IMR-90 (cell line): ENCODE data around the gene TXK. TPM values are rescaled to one million over a fixed set of nuclear protein-coding genes. Genes with fewer than 3 reads are reported as not detected.

Source experiments
- ATAC-seq: fragments of 200-7000 bp; cut with Tn5 transposase; 2 replicates; pipeline ENCODE4 v1.9.1; 2020; ENCODE audit warnings: low read depth, mild to moderate bottlenecking, moderate library complexity
- BruUV-seq: library from RNA; stranded (reverse); fragments of 400-500 nt; replicated peaks from 2 replicates; lab custom pipeline; 2021; lab: Mats Ljungman, UMichigan
- CTCF ChIA-PET: fragments of 300-600 bp; formaldehyde crosslinking; extraction: SDS; loops from one replicate; lab custom pipeline; 2021; ENCODE audit warnings: antibody characterized with exemption; lab: Yijun Ruan, JAX
- POLR2A ChIA-PET: fragments of 300-600 bp; sonication (Branson Sonifier 250); formaldehyde crosslinking; loops from one replicate; lab custom pipeline; 2022; ENCODE audit warnings: antibody characterized with exemption; ENCODE audit not compliant: unreplicated experiment; lab: Charles Lee
- DNase-seq: peaks from one replicate; pipeline ENCODE4 v3.0.0; 2013
- H2AFZ ChIP-seq: replicated peaks from 2 replicates; pipeline ENCODE3; 2013; ENCODE audit warnings: low read length, mild to moderate bottlenecking; ENCODE audit not compliant: poor library complexity
- H2AK5ac ChIP-seq: 2 replicates; pipeline ENCODE4 v1.6.1; 2013; ENCODE audit warnings: low read depth, low read length, inconsistent platforms
- H2AK9ac ChIP-seq: replicated peaks from 2 replicates; pipeline ENCODE3; 2013; ENCODE audit warnings: mild to moderate bottlenecking, low read depth, low read length, moderate library complexity; ENCODE audit not compliant: poor library complexity
- H2BK120ac ChIP-seq: 2 replicates; pipeline ENCODE4 v1.6.1; 2013; ENCODE audit warnings: low read depth, low read length, inconsistent platforms
- H2BK15ac ChIP-seq: 3 replicates; pipeline ENCODE4 v1.6.1; 2013; ENCODE audit warnings: low read depth, low read length, inconsistent platforms
- H2BK20ac ChIP-seq: 2 replicates; pipeline ENCODE4 v1.6.1; 2013; ENCODE audit warnings: low read depth, mild to moderate bottlenecking, inconsistent platforms, low read length, moderate library complexity
- H2BK5ac ChIP-seq: 2 replicates; pipeline ENCODE4 v1.6.1; 2013; ENCODE audit warnings: mild to moderate bottlenecking, low read depth, low read length, inconsistent platforms; ENCODE audit not compliant: poor library complexity, severe bottlenecking
- H3K14ac ChIP-seq: replicated peaks from 2 replicates; pipeline ENCODE4 v1.6.1; 2013; ENCODE audit warnings: low read depth, low read length, inconsistent platforms
- H3K18ac ChIP-seq: 2 replicates; pipeline ENCODE4 v1.6.1; 2013; ENCODE audit warnings: low read depth, low read length, control low read depth
- H3K23ac ChIP-seq: 2 replicates; pipeline ENCODE4 v1.6.1; 2013; ENCODE audit warnings: low read depth, low read length, inconsistent platforms
- H3K27ac ChIP-seq: 2 replicates; pipeline ENCODE4 v1.5.1; 2013; ENCODE audit warnings: mild to moderate bottlenecking, control low read depth, low read length; ENCODE audit not compliant: insufficient read depth
- H3K27me3 ChIP-seq: 2 replicates; pipeline ENCODE4 v1.6.1; 2013; ENCODE audit warnings: low read length; ENCODE audit not compliant: control insufficient read depth, insufficient read depth
- H3K36me3 ChIP-seq: 2 replicates; pipeline ENCODE4 v1.6.1; 2013; ENCODE audit warnings: low read length, mixed read lengths; ENCODE audit not compliant: control insufficient read depth, insufficient read depth
- H3K4ac ChIP-seq: 2 replicates; pipeline ENCODE4 v1.6.1; 2013; ENCODE audit warnings: low read depth, low read length, inconsistent platforms
- H3K4me1 ChIP-seq: 2 replicates; pipeline ENCODE4 v1.6.1; 2013; ENCODE audit warnings: low read length, mixed read lengths; ENCODE audit not compliant: control insufficient read depth, insufficient read depth
- H3K4me2 ChIP-seq: 2 replicates; pipeline ENCODE4 v1.6.1; 2013; ENCODE audit warnings: low read depth, mild to moderate bottlenecking, control low read depth, low read length, moderate library complexity
- H3K4me3 ChIP-seq: 2 replicates; pipeline ENCODE4 v1.5.1; 2013; ENCODE audit warnings: low read depth, mild to moderate bottlenecking, control low read depth, low read length, moderate library complexity; ENCODE audit not compliant: insufficient read depth
- H3K56ac ChIP-seq: 2 replicates; pipeline ENCODE4 v1.6.1; 2013; ENCODE audit warnings: low read length, inconsistent platforms; ENCODE audit not compliant: insufficient read depth; ENCODE audit errors: extremely low read depth
- H3K79me1 ChIP-seq, 2 experiments: 2 replicates each; pipeline ENCODE4 v1.6.1; 2013; ENCODE audit warnings: low read length in 2 of 2, inconsistent platforms in 1 of 2, low read depth in 1 of 2
- H3K9ac ChIP-seq: 2 replicates; pipeline ENCODE4 v1.6.1; 2013; ENCODE audit warnings: low read depth, low read length, control low read depth
- H3K9me1 ChIP-seq: 2 replicates; pipeline ENCODE4 v1.6.1; 2013; ENCODE audit warnings: low read length, inconsistent platforms; ENCODE audit not compliant: insufficient read depth
- H3K9me3 ChIP-seq: 2 replicates; pipeline ENCODE4 v1.6.1; 2013; ENCODE audit warnings: low read length; ENCODE audit not compliant: control insufficient read depth, insufficient read depth
- H4K20me1 ChIP-seq: 2 replicates; pipeline ENCODE4 v1.6.1; 2013; ENCODE audit warnings: low read length, inconsistent platforms; ENCODE audit not compliant: insufficient read depth
- H4K5ac ChIP-seq: 2 replicates; pipeline ENCODE4 v1.6.1; 2013; ENCODE audit warnings: mild to moderate bottlenecking, low read depth, low read length, control low read depth
- H4K8ac ChIP-seq, 2 experiments: 2 replicates each; pipeline ENCODE4 v1.6.1; 2013; ENCODE audit warnings: low read depth in 2 of 2, low read length in 2 of 2, control low read depth in 1 of 2, inconsistent platforms in 1 of 2
- H4K91ac ChIP-seq: 2 replicates; pipeline ENCODE4 v1.6.1; 2013; ENCODE audit warnings: low read depth, low read length, inconsistent platforms; ENCODE audit not compliant: insufficient read depth
- BHLHE40 ChIP-seq: fragments of 150-350 bp; IDR thresholded peaks from 2 replicates; pipeline ENCODE4 v1.6.1; 2016; ENCODE audit warnings: mild to moderate bottlenecking, low read depth, low read length
- ELK1 ChIP-seq: fragments of 150-350 bp; IDR thresholded peaks from 2 replicates; pipeline ENCODE4 v1.6.1; 2016; ENCODE audit warnings: low read depth, mild to moderate bottlenecking, low read length, moderate library complexity, borderline replicate concordance
- MAFK ChIP-seq: IDR thresholded peaks from 2 replicates; pipeline ENCODE4 v1.6.1; 2012; ENCODE audit warnings: low read depth, low read length, improper control_type of control experiment
- MAZ ChIP-seq: IDR thresholded peaks from 2 replicates; pipeline ENCODE4 v1.6.1; 2012; ENCODE audit warnings: low read depth, mild to moderate bottlenecking, low read length, improper control_type of control experiment, moderate library complexity, borderline replicate concordance
- MXI1 ChIP-seq: IDR thresholded peaks from 2 replicates; pipeline ENCODE4 v1.6.1; 2012; ENCODE audit warnings: low read depth, mild to moderate bottlenecking, low read length, moderate library complexity, borderline replicate concordance
- NFE2L2 ChIP-seq: fragments of 150-350 bp; IDR thresholded peaks from 2 replicates; pipeline ENCODE4 v1.6.1; 2016; ENCODE audit warnings: low read depth, mild to moderate bottlenecking, low read length
- POLR2A ChIP-seq: IDR thresholded peaks from 2 replicates; pipeline ENCODE4 v1.6.1; 2012; ENCODE audit warnings: mild to moderate bottlenecking, low read depth, low read length
- RAD21 ChIP-seq: IDR thresholded peaks from 2 replicates; pipeline ENCODE4 v1.6.1; 2012; ENCODE audit warnings: low read length, improper control_type of control experiment
- RFX5 ChIP-seq: IDR thresholded peaks from 2 replicates; pipeline ENCODE4 v1.8.0; 2012; ENCODE audit warnings: low read depth, mild to moderate bottlenecking, low read length, moderate library complexity
- SMC3 ChIP-seq: fragments of 150-350 bp; IDR thresholded peaks from 2 replicates; pipeline ENCODE4 v1.6.1; 2016; ENCODE audit warnings: low read depth, mild to moderate bottlenecking, antibody characterized with exemption, low read length, moderate library complexity
- WGBS, 2 experiments: methylation state at CpG; one replicate each; pipeline versions ENCODE4 v1.1.5 to v1.1.7; 2013; ENCODE audit warnings: missing lambda C conversion rate in 2 of 2; ENCODE audit not compliant: insufficient read length in 1 of 2; ENCODE audit errors: extremely low coverage in 2 of 2; 5-methylcytosine and 5-hydroxymethylcytosine counted together
- dilution Hi-C: fragments of 300-500 bp; cut with HindIII; formaldehyde crosslinking; loops from one replicate; pipeline ENCODE4 v1.14.3; 2018; ENCODE audit warnings: low sequenced_read_pairs; ENCODE audit not compliant: unreplicated experiment
- in situ Hi-C: fragments of 300-500 bp; cut with MboI; formaldehyde crosslinking; loops from 3 replicates; pipeline ENCODE4 v1.14.3; 2019; ENCODE audit warnings: low sequenced_read_pairs, inconsistent platforms, mixed read lengths
- intact Hi-C: fragments of 100-400 bp; cut with micrococcal nuclease; formaldehyde crosslinking; loops from 2 replicates; pipeline ENCODE4 v1.10.0; 2022
- polyA plus RNA-seq, 3 experiments: library from polyadenylated mRNA; depleted of rRNA; stranded (reverse); fragments of >200 nt; gene quantifications; 2 replicates each; pipeline ENCODE4 v1.2.3, GENCODE V29; 2012; ENCODE audit warnings: low replicate concordance in 1 of 3
- total RNA-seq: library from RNA; depleted of rRNA; stranded (reverse); fragments of >200 nt; gene quantifications from 2 replicates; pipeline ENCODE4 v1.2.3, GENCODE V29; 2012
- TF ChIP-seq, protein P1 (sequence below): fragments of 150-350 bp; IDR thresholded peaks from 2 replicates; pipeline ENCODE4 v1.6.1; 2017; ENCODE audit warnings: mild to moderate bottlenecking, antibody characterized with exemption, low read length, low read depth

TXK gene
- total and polyA plus RNA-seq, 2 of the 4 experiments (the other 2 are of a cell fraction), result not detected

DNA sequence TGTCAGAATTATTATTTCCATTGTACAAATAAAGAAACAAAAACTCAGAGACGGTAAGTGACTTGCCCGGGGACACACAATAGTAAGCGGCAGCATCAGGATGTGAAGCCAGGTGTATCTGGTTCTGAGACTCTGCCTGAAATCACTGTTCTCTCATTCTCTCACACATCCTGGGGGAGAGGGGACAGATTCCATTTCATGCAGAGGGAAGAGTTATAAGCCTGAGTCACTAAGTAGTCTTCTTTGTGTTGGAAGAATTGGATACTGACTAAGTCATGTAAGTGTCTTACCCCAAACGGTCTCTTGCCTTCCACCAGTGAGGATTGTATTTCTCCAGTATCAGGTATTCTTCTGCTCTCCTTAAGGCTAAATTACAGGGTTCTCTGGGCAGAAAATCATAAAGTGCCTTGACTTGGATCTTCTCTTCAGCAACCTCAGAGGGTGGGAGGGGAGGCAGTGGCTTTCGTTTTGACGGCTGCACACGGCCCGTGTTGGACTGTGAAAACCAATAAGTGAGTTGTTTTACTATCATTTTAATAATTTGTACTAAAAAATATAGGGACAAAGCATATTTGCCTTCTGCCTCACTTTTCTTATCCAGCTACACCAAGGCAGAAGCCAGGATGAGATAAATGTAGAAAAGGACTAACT is 21.9 kb downstream of the TXK start:
- no peaks in the 10 kb centered on the region for H3K9me1 ChIP-seq
- H4K91ac ChIP-seq, result no peak overlapping the region
- no peaks in the 10 kb centered on the region for H3K27me3 ChIP-seq
- no CpG with 5 or more reads among the region's 8 CpGs for WGBS, 2 experiments
- no peak overlapping the region for H3K14ac ChIP-seq
- no peak overlapping the region for H4K8ac ChIP-seq
- H2BK5ac ChIP-seq, result no peak overlapping the region
- H3K9me3 ChIP-seq, result no peaks in the 10 kb centered on the region
- peak overlapping the region; percentile 60; the same call in 1 of the 2 replicates for H3K4me2 ChIP-seq
- BruUV-seq, result no TSS peak
- H3K36me3 ChIP-seq, result no peaks in the 10 kb centered on the region
- intact Hi-C loops, result no loop called here
- H3K23ac ChIP-seq, result no peak overlapping the region
- no peak overlapping the region for H2AK9ac ChIP-seq
- H2BK120ac ChIP-seq, result no peak overlapping the region
- in situ Hi-C loops, result no loop called here
- POLR2A ChIA-PET, result no interaction called here
- no peak overlapping the region for H3K18ac ChIP-seq
- H3K4ac ChIP-seq, result no peak overlapping the region
- H2BK20ac ChIP-seq, result no peak overlapping the region
- H3K4me1 ChIP-seq, result no peaks in the 10 kb centered on the region
- CTCF ChIA-PET, result no interaction called here
- H3K9ac ChIP-seq, result no peak overlapping the region
- H3K27ac ChIP-seq, result no peak overlapping the region
- H4K20me1 ChIP-seq, result no peaks in the 10 kb centered on the region
- H3K79me1 ChIP-seq, result no peaks in the 10 kb centered on the region
- no peak overlapping the region for H4K5ac ChIP-seq
- H3K56ac ChIP-seq, result no peak overlapping the region
- dilution Hi-C loops, result no loop called here
- no peak overlapping the region for H2AFZ ChIP-seq
- ATAC-seq (no peak), DNase-seq (peak; percentile 45)
- no peak overlapping the region for H2AK5ac ChIP-seq
- H2BK15ac ChIP-seq, result no peak overlapping the region
- no peak for TF ChIP-seq MAZ
- no peak for TF ChIP-seq BHLHE40
- TF ChIP-seq NFE2L2, result no peak
- no peak for TF ChIP-seq SMC3
- no peak for TF ChIP-seq MXI1
- no peak for TF ChIP-seq POLR2A
- TF ChIP-seq, protein P1, sequence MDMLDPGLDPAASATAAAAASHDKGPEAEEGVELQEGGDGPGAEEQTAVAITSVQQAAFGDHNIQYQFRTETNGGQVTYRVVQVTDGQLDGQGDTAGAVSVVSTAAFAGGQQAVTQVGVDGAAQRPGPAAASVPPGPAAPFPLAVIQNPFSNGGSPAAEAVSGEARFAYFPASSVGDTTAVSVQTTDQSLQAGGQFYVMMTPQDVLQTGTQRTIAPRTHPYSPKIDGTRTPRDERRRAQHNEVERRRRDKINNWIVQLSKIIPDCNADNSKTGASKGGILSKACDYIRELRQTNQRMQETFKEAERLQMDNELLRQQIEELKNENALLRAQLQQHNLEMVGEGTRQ, result no peak
- TF ChIP-seq MAFK, result no peak
- TF ChIP-seq RAD21, result no peak
- no peak for TF ChIP-seq ELK1
- TF ChIP-seq RFX5, result no peak
- no peak overlapping the region for H3K4me3 ChIP-seq
